Lung (tissue), 12 donors: ENCODE measurements around the gene HECW1. TPM values are rescaled to one million over a fixed set of nuclear protein-coding genes. Genes with fewer than 3 reads are reported as not detected.

Source experiments
- ATAC-seq: fragments of 200-7000 bp; cut with Tn5 transposase; one replicate; pipeline ENCODE4 v1.9.1; 2020; ENCODE audit warnings: moderate number of reproducible peaks; ENCODE audit not compliant: insufficient read depth, low FRiP score
- DNase-seq, 3 donors: peaks; one replicate each; pipeline ENCODE4 v3.0.0-alpha.2; 2013 to 2017
- H3K27ac ChIP-seq, 2 donors: one replicate each; pipeline ENCODE4 v1.5.1; 2013; ENCODE audit warnings: mild to moderate bottlenecking in 2 of 2, moderate library complexity in 2 of 2, control low read depth in 1 of 2, inconsistent platforms in 1 of 2, low read depth in 1 of 2, low read length in 1 of 2
- H3K27me3 ChIP-seq, 3 donors: one replicate each; pipeline ENCODE4 v1.5.1; 2013; ENCODE audit warnings: low read length in 2 of 3; ENCODE audit not compliant: control insufficient read depth in 3 of 3, insufficient read depth in 3 of 3
- H3K36me3 ChIP-seq, 4 donors: one replicate each; pipeline ENCODE4 v1.5.1; 2013; ENCODE audit warnings: low read length in 4 of 4, mild to moderate bottlenecking in 1 of 4, moderate library complexity in 1 of 4; ENCODE audit not compliant: control insufficient read depth in 4 of 4, insufficient read depth in 4 of 4
- H3K4me1 ChIP-seq, 5 donors: one replicate each; pipeline ENCODE4 v1.5.1; 2013; ENCODE audit warnings: low read length in 5 of 5, mild to moderate bottlenecking in 2 of 5, moderate library complexity in 1 of 5; ENCODE audit not compliant: control insufficient read depth in 5 of 5, insufficient read depth in 5 of 5
- H3K4me3 ChIP-seq: one replicate; pipeline ENCODE4 v1.5.1; 2013; ENCODE audit warnings: mild to moderate bottlenecking, control low read depth, moderate library complexity
- H3K9ac ChIP-seq, 2 donors: one replicate each; pipeline ENCODE4 v1.5.1; 2013; ENCODE audit warnings: low read length in 2 of 2, control low read depth in 1 of 2; ENCODE audit not compliant: insufficient read depth in 1 of 2
- H3K9me3 ChIP-seq, 4 donors: one replicate each; pipeline ENCODE4 v1.5.1; 2013; ENCODE audit warnings: low read length in 3 of 4, mild to moderate bottlenecking in 1 of 4, moderate library complexity in 1 of 4; ENCODE audit not compliant: control insufficient read depth in 4 of 4, insufficient read depth in 3 of 4
- CTCF ChIP-seq: IDR thresholded peaks from 2 replicates; pipeline ENCODE4 v1.5.1; 2012; ENCODE audit warnings: mild to moderate bottlenecking; ENCODE audit errors: control extremely low read depth, extremely low read depth
- WGBS, 2 donors: extraction: QIAGEN DNeasy Blood & Tissue Kit; methylation state at CpG; one replicate each; pipeline ENCODE4 v1.1.7; 2013; 5-methylcytosine and 5-hydroxymethylcytosine counted together
- polyA plus RNA-seq, 2 donors: library from polyadenylated mRNA; stranded (reverse); fragments of 200-250 nt; gene quantifications; one replicate each; pipeline ENCODE4 v1.2.1, GENCODE V29; 2013
- total RNA-seq, 2 donors: library from RNA; depleted of rRNA in 1 of 2; stranded (reverse); fragments of >200 nt in 1 of 2; gene quantifications; one replicate each; pipeline ENCODE4 v1.2.1, GENCODE V29; 2014 to 2021
- donor health status: control.
- donor health status: control.
- donor health status: Bipolar disorder and iron deficiency.
- donor health status: healthy.
- donor health status: DM: yes; HTN: yes; CAD: no.

HECW1 gene
- total and polyA plus RNA-seq, 4 donors: 0.05 to 0.21 (median 0.13) TPM

DNA sequence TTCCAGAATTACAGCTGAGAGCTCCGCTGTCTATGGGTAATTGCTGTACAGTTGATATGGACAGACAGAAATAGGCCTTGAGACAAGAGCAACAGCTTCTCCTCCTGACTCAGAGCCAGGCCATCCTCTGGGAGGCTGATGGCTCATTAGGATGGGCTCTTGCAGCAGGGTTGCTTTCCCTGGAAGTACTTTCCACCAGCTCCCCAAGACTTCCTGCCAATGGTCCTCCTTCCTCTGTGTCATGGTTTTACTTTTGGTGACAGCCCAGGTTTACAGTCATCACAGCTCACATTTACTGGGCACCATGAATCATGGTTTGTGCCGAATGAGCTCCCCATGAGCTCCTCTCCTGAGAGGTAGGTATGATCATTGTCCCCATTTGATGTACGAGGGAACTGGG, 131.8 kb downstream of the HECW1 start:
- Histone ChIP-seq H3K4me3 (no peak overlapping the region), H3K27me3 (peaks cover 0 to 4% (median 0%) of the 10 kb centered on the region in 3 donors), H3K4me1 (peaks cover 0 to 4% (median 0%) of the 10 kb centered on the region in 5 donors), H3K9me3 (peaks cover 0 to 4% (median 0%) of the 10 kb centered on the region in 4 donors), H3K9ac (no peak overlapping the region), H3K36me3 (no peaks in the 10 kb centered on the region), H3K27ac (no peak overlapping the region)
- DNase-seq (no peak), ATAC-seq (no peak)
- no peak for TF ChIP-seq CTCF
- WGBS, 2 donors: 86 to 92% methylated on average over 3 of the region's 3 CpGs

DNA sequence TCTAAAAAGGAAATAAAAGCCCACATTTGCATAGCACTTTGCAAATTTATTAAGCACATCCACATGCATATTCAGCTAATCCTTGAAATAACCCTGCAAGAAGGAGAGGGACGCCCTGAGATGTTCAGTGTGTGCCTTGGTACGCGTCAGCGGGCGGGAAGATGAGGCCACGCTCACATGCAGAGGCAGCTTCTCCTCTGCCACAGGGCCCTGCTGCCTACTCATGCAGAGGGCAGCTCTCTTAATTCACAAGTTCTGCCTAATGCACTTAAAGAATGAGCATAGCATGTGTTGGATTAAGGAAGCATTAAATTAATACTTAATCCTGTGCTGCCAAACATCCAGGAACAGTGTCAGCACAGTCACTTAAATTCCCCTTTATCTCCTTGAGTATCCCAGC, 132.3 kb downstream of the HECW1 start:
- no peak overlapping the region for H3K4me3 ChIP-seq
- whole genome bisulfite sequencing, 2 donors: 95% methylated on average over 6 of the region's 6 CpGs
- H3K27ac ChIP-seq: no peak overlapping the region
- H3K27me3 ChIP-seq: peaks cover 0 to 4% (median 0%) of the 10 kb centered on the region in 3 donors
- no peak overlapping the region for H3K9ac ChIP-seq
- ATAC-seq: no peak
- no peak for TF ChIP-seq CTCF
- H3K36me3 ChIP-seq: no peaks in the 10 kb centered on the region
- DNase-seq: no peak
- H3K4me1 ChIP-seq: peaks cover 0 to 10% (median 0%) of the 10 kb centered on the region in 5 donors
- H3K9me3 ChIP-seq: peaks cover 0 to 4% (median 0%) of the 10 kb centered on the region in 4 donors

DNA sequence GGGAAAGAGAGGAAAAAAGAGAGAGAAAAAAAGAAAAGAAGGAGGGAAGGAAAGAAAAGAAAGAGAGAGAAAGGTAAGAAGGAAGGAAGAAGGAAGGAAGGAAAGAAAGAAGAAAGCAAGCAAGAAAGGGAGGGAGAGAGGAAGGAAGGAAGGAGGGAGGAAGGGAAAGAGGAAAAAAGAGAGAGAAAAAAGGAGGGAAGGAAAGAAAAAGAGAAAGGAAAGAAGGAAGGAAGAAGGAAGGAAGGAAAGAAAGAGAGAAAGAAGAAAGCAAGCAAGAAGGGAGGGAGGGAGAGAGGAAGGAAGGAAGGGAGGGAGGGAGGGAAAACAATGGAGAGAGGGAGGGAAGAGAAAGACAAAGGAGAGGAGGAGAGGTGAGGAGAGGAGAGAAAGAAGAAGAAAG, 135.3 kb downstream of the HECW1 start:
- H3K27me3 ChIP-seq: peaks cover 0 to 4% (median 0%) of the 10 kb centered on the region in 3 donors
- DNase-seq (no peak), ATAC-seq (no peak)
- H3K9ac ChIP-seq: no peak overlapping the region
- TF ChIP-seq CTCF: no peak
- peaks cover 0 to 13% (median 0%) of the 10 kb centered on the region in 5 donors for H3K4me1 ChIP-seq
- no peak overlapping the region for H3K4me3 ChIP-seq
- peaks cover 0 to 2% (median 0%) of the 10 kb centered on the region in 4 donors for H3K9me3 ChIP-seq
- no peaks in the 10 kb centered on the region for H3K36me3 ChIP-seq
- no peak overlapping the region for H3K27ac ChIP-seq

GRCh38 chr7:43248553-43248952, 136.1 kb downstream of the HECW1 start:
- no peak for TF ChIP-seq CTCF
- Histone ChIP-seq H3K9ac (no peak overlapping the region), H3K9me3 (no peaks in the 10 kb centered on the region), H3K27me3 (peaks cover 0 to 4% (median 0%) of the 10 kb centered on the region in 3 donors), H3K4me1 (peaks cover 0 to 13% (median 0%) of the 10 kb centered on the region in 5 donors), H3K36me3 (no peaks in the 10 kb centered on the region), H3K27ac (no peak overlapping the region), H3K4me3 (no peak overlapping the region)
- WGBS, 2 donors: 73 to 80% methylated on average over 2 to 4 of the region's 4 CpGs
- DNase-seq: no peak
- no peak for ATAC-seq
